ENCODE results near the gene CCDC183.
"Not testable (repeated sequence)": the region's sequence is repeated elsewhere in the genome, so short reads cannot be mapped to it uniquely, and the experiment has no call there.

CCDC183 gene

DNA sequence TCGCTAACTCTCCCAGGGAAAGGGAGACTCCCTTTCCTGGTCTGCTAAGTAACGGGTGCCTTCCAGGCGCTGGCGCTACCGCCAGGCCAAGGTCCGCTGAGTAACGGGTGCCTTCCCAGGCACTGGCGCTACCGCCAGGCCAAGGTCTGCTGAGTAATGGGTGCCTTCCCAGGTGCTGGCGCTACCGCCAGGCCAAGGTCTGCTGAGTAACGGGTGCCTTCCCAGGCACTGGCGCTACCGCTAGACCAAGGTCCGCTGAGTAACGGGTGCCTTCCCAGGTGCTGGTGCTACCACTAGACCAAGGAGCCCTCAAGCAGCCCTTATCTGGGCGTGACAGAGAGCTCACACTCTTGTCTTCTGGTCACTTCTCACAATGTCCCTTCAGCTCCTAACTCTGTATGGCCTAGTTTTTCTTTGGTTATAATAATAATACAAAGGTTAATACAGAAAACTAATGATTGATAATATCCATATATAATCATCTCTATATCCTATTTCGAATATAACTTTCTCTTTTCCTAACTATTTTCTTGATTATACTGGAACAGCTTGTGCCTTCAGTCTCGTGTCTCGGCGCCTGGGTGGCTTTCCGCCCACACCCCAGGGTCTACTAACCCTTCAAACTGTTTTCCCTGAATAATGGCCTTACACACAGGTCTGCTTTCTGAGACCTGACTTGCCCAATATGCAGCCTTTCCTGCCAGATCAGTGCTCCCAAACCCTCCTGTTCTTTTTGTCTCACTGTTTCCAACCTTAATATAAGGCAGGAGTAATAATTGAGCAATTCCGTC, 10.4 kb upstream of the CCDC183 start:
- DNase-seq = not testable (repeated sequence)

DNA sequence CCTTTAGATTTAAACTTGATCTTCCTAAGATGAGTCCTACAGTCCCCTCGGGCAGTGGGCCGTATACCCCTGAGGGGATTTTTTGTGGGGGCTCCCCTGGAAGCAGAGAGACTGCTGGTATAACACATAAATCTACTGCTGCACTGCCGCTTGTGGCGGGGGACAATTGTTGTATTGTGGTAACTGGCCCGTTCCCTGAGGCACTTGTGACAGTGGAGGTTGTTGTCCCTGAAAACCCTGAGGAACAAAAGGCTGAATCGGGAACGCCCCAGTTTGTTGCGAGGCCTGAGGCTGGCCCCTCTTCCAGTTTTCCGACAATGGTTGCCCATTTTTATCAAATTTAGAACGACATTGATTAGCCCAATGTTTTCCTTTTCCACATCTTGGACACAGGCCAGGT, 9.7 kb upstream of the CCDC183 start:
- no peak for DNase-seq

DNA sequence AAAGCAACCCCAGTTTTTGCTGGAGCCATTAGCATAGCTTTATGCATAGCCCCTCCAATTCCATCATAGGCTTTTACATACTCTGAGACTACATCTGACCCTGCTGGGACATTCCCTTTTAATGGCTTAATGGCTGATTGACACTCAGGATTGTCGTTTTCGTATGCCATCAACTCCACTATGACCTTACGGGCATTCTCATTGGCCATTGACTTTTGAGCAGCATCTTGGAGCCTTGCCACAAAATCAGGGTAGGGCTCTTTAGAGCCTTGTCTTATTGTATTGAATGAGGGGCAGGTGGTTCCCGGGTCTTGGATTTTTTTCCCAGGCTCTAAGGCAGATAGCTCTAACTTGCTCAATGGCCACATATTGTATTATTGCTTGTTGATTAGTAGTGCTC, 9.2 kb upstream of the CCDC183 start:
- DNase-seq = not testable (repeated sequence)

DNA sequence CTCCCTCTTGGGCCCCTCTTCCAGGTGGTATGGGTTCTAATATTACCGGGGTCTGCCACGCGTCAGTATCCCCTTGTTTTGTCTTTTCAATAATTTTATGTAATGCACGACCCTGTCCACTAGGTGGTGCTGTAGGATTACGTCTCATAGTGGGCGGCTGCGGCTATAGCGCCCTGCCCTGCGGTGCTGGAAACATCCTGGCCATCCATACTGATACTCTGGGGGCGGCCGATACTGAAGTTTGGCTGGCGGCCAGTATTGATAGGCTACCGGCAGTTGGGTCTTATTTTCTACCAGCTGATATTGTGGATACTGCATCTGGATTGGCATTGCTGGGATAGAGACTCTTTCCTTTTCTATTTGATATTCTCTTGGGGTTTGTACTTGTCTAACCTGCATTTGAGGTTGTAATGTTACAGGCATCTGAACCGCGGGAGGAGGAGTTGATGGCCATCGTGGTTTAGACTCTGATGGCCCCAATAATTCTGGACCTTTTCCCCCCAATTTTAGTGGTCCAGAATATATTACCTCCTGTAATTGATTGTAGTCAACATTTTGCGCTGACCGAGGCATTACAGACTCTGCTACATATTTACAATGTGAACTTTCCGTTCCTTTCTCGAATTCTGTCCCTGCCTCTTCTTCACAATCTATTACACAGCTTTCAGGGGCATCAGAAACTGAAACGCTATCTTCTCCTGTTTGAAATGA, 8.3 kb upstream of the CCDC183 start:
- DNase-seq = peak; percentile 68

DNA sequence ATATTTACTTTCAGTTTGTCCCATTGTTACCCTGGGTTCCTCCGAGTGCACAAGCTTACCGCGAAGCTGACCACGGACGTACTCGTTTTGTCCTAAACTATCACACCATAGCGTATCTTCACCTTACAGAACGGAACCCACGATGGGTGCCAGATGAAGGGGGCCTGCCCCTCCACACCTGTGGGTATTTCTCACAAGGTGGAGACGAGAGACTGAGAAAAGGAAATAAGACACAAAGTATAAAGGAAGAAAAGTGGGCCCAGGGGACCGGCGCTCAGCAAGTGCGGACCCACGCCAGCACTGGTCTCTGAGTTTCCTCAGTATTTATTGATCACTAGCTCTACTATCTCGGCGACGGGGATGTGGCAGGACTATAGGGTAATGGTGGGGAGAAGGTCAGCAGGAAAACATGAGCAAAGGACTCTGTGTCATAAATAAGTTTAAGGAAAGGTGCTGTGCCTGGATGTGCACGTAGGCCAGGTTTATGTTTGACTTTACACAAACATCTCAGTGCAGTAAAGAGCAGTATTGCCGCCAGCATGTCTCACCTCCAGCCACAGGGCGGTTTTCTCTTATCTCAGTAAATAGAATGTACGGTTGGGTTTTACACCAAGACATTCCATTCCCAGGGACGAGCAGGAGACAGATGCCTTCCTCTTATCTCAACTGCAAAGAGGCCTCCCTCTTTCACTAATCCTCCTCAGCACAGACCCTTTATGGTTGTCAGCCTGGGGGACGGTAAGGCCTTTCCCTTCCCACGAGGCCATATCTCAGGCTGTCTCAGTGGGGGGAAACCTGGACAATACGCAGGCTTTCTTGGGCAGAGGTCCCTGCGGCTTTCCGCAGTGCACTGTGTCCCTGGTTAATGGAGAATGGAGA, 7.3 kb upstream of the CCDC183 start:
- not testable (repeated sequence) for DNase-seq

DNA sequence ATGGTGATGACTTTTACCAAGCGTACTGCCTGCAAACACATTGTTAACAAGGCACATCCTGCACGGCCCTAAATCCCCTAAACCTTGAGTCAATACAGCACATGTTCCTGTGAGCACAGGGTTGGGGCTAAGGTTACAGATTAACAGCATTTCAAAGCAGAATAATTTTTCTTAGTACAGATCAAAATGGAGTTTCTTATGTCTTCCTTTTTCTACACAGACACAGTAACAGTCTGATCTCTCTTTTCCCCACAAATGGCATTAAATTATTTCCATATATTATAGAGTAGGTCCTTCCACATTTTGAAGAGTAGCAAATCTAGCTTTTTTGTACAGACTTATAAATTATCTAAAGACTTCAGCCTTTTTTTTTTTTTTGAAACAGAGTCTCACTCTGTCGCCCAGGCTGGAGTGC, 6.6 kb upstream of the CCDC183 start:
- no peak for DNase-seq

DNA sequence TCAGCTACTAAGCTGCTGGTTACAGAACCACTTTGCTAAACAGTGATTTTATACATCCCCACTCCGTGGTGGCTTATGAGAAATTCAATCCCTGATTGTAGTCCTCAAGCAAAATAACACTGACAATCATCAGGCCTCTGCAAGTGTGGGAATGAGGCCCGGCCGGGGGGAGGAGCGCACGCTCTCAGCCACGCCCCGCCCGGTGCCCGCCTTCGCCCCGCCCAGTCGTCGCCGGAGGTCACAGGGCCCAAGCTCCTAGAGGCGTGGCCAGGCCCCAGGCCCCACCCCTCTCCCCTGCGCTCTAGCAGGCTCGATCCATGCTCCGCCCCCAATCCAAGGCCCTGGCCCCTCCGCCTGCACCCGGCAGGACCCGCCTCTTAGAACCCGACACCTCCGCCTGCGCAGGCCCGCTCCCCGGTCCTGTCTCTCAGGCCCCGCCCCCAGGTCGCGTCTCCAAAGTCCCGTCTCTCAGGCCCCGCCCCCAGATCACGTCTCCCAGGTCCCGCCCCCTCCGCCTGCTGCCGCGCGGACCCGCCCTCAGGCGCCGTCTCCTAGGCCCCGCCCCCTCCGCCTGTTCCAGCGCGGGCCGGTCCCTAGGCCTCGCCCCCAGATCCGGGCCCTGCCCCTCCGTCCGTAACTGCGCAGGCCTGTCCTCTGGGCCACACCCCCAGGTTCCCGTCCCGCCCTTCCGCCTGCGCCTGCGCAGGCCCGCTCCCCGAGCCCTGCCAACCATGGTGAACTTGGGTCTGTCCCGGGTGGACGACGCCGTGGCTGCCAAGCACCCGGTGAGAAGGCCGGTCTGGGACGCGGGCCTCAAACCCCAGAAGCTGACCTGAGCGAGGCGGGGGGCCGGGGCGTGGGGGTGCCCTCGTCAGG, 5.3 kb upstream of the CCDC183 start, which contains the start of gene TMEM141:
TSS of gene TMEM141 (plus strand) at position 705 of the 876 bp plus-strand sequence. CDS start at position 732, 27 bp downstream.
- DNase-seq = peak; percentile 100

DNA sequence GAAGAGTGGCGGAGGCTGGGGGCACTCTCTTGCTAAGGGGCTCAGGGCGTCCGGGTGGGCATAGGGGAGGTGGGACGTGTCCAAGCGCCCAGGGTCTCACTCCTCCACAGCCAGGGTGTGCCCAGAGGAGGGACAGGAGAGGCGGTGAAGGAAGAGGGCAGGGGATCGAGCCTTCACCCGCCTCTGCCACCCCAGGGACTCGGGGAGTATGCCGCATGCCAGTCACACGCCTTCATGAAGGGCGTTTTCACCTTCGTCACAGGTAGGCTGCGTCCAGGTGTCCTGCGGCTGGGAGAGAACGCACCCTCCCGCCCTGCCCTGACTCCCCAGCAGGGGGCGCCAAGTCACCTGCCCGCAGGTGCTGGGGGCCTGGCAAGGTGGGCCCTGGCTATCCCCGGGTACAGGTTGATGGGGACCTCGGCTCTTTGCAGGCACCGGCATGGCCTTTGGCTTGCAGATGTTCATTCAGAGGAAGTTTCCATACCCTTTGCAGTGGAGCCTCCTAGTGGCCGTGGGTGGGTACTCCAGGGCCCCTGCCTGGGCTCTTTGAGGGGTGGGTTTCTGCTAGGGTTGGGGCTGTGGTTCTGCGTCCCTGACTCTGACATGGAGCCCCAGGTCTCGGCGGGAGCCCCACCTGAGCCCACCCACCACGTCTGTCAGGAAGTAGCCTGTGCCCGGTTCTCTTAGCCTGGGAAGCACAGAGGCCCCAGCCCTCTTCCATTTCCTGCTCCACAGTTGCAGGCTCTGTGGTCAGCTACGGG, 4.4 kb upstream of the CCDC183 start:
- DNase-seq = peak; percentile 59

DNA sequence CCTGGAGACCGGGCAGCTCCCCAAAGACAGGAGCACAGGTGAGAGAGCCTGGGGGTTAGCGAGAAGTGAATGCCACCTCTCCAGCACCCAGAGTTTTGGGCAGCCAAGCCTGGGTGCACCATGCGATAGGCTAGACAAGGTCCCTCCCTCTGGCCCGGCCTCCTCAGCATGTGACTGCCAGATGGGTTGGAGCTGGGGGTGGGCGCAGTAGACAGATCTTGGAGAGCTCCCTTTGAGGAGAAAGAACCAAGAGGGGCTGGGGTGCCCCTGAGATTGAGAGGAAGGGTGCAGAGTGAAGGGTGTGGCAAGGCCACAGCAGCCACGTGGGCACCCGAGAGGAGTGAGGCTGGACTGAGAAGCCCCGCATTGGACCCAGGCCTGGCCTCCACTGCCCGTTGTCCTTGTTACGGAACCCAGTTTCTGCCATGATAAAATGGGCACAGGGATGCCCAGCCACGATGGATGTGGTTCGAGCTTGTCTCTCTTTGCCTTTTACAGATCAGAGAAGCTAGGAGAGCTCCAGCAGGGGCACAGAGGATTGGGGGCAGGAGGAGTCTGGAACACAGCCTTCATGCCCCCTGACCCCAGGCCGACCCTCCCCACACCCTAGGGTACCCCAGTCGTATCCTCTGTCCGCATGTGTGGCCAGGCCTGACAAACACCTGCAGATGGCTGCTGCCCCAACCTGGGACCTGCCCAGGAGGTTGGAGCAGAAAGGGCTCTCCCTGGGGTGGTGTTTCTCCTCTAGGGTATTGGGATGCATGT, 3.6 kb upstream of the CCDC183 start:
- no peak for DNase-seq

DNA sequence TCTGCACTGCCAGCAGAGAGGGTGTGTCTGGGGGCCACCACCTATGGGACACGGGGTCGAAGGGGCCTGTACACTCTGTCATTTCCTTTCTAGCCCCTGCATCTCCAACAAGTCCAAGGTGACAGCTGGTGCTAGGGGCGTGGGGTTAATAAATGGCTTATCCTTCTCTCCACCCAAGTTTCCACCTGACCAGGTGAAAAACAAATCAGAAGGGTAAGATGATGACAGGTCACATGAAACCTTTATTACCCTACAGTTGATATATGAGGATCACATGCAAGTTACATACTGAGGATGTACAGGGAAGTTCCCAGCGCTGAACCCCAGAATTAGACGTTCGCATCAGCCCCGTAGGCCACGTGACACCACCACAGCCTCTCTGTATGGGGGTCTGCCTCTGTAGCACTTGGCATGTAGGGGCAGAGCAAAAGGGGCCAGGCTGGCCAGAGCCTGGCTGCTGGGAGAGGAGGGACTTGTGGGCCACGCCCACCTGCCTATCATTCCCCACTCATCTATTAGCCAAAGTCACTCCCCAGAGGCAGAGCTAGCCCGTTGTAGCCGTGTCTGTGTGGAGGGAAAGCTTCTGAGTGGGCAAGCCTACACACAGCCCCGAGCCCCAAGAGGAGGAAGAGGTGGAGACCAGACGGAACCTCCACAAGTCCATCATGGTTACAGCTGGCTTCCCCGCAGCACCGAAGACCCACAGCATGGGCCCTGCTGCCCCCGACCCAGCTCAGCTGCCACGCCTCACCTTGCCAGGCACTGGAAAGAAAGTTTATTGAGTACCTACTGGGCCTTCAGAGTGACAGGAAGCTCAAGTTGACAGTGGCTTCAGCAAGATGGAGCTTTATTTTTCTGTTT, 2.8 kb upstream of the CCDC183 start:
- no peak for DNase-seq

DNA sequence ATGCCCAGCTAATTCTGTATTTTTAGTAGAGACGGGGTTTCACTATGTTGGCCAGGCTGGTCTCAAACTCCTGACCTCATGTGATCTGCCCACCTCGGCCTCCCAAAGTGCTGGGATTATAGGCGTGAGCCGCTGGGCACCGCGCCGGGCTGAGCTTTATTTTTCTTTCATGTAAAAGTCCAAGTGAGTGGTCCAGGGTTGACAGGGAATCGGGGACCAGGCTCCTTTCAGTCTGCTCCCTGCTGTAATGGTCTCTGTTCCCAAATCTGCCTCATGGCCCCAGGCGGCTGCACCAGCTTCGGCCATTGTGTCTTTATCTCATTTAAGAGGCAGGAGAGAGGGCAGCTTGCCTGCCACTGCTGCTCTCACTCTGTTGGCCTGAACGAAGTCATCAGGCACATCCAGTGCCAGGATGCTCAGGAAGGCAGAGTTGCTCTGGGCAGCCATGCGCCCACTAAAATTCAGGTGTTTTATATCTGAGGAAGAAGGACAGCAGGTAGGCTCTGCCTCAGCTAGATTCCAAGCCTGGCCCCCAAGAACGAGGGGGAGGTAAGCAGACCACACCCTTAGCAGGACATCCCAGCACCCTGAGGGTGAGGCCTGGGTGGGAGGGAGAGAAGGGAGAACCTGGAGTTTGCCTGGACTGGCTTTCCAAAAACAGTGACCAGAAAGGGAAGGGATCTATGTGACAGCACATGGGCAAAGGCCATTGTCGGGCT, 1.7 kb upstream of the CCDC183 start:
- no peak for DNase-seq

DNA sequence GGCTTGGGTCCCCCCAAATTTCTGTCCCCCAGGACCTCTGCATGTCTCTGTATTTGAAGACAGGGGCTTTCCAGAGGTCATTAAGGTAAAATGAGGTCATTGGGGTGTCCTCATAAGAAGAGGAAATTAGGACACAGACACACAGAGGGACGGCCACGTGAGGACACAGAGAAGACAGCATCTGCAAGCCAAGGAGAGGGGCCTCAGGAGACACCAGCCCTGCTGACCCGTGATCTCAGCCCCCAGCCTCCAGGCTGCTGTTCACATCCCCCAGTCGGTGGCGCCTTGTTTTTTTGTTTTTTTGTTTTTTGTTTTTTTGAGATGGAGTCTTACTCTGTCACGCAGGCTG, 1.2 kb upstream of the CCDC183 start:
- DNase-seq = no peak

DNA sequence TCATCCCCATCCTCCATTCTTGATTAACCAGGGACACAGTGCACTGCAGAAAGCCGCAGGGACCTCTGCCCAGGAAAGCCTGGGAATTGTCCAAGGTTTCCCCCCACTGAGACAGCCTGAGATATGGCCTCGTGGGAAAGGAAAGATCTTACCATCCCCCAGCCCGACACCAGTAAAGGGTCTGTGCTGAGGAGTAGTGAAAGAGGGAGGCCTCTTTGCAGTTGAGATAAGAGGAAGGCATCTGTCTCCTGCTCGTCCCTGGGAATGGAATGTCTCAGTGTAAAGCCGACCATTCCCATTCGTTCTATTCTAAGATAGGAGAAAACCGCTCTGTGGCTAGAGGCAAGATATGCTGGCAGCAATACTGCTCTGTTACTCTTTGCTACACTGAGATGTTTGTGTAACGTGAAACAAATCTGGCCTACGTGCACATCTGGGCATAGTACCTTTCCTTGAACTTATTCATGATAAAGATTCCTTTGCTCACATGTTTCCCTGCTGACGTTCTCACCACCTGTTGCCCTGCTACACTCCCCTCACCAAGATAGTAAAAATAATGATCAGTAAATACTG, 723 bp downstream of the CCDC183 start:
- DNase-seq = not testable (repeated sequence)

DNA sequence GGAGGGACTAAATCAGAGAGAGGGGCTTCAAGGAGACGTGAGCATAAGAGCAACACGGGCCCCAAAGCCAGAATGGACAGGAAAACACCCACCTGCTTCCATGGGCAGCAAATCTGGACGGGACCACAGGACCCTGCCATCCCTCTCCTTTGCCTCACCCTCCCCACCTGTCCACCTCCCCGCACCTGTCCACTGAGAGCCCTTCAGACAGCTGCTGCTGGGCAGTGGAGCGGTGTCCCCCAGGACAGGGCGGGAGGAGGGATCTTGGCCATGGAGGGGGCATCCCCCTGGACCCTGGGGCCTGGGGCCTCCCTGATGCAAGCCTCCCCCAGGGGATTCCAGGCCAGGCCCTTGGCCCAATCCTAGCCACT, 2.6 kb downstream of the CCDC183 start:
- DNase-seq = no peak

DNA sequence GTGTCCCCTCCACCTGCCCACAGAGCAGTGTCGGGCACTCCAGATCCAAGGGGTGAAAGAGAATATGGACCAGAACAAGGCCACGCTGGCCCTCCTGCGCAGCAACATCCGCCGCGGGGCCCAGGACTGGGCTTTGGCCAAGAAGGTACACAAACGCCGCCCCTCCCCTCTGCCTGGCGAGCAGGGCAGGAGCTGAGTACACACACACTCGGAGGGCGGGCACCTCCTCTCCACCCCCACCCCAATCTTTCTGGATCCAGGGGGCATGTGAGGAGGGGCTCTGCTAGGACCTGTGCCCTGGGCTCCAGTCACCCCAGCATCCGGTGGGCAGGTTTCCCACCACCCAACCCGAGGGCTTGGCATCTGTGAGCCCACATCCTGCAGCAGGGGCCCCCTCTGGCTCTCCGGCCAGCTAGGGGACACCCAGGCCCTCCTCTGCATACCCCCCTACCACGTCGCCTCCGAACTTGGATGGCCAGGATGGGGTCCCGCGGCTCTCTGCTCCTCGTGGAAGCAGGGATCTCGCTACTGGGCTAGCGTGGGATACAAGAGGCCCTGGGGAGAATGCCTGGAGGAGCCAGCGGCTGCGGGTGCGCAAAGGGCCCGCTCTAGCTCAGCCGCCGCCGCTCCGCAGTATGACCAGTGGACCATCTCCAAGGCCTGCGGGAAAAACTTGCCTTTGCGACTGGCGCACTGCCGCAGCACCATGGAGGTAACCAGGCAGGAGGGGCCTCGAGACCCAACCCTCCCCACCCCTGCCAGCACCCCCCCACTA, 3.1 kb downstream of the CCDC183 start:
- no peak for DNase-seq

DNA sequence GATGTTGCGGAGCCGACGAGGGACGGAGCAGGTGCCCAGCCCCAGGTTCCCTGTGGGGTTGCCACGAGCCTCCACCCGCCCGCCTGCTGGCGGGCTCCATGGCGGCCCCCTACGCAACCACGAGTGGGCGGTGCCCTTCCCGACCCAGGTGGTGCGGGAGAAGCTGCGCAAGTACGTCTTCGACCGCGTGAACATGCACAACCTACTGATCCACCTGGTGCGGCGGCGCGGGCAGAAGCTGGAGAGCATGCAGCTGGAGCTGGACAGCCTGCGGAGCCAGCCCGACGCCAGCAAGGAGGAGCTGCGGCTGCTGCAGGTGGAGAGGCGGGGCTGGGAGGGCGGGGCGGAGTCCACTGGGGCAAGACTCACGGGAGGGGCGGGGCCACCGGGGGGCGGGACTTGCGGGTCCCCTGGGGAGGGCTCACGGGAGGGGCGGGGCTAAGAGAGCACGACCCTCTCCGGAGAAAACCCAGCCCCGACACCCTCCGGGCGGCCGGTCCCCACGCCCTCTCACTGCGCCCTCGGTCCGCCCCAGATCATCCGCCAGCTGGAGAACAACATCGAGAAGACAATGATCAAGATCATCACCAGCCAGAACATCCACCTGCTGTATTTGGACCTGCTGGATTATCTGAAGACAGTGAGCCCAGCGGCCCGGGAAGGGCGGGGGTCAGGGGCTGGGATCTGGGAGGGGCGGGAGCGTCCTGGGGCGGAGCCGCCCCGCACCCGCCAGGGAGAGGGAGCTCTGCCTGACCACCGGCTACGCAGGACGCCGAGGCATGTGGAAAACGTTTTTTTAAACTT, 3.9 kb downstream of the CCDC183 start:
- DNase-seq = peak; percentile 95

DNA sequence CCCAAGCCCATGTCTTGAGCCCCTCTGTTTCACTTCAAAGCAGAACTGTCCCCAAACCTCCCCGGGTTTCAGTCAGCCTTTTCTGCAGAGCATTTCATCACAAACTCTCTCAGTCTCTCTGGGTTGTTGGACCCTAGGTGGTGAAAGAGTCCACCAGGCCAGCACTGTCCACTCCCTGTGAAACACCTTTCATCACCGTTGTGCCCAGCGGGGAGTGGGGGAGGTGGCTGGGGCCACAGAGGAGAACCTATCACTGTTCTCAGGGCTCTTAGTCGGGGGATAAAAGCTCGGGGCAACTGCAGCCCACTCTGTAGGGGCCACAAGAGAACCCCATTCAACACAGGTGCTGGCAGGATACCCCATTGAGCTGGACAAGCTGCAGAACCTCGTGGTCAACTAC, 6.2 kb downstream of the CCDC183 start:
- no peak for DNase-seq

Measured in activated gamma-delta T cell treated with Interleukin-2 at 50 U/mL for 16 hours (primary cell).